K562 (cell line): ENCODE results near the gene DUSP28. TPM values are rescaled to one million over a fixed set of nuclear protein-coding genes. Genes with fewer than 3 reads are reported as not detected.

Experiments used
- ATAC-seq: fragments of 200-7000 bp; cut with Tn5 transposase; 3 replicates; pipeline ENCODE4 v1.9.1; 2020; ENCODE audit warnings: moderate library complexity
- BruUV-seq: library from RNA; stranded (reverse); fragments of 400-500 nt; replicated peaks from 2 replicates; lab custom pipeline; 2021; lab: Mats Ljungman, UMichigan
- CTCF ChIA-PET: fragments of 300-600 bp; formaldehyde crosslinking; extraction: SDS; loops from one replicate; lab custom pipeline; 2021; ENCODE audit warnings: low intra/inter-chr PET ratio; lab: Yijun Ruan, JAX
- POLR2A ChIA-PET: fragments of 300-600, 350-650 bp; sonication (Branson Sonifier 250); formaldehyde crosslinking; extraction: SDS; loops from one replicate; lab custom pipeline; 2021; ENCODE audit warnings: antibody characterized with exemption, inconsistent platforms; lab: Yijun Ruan, JAX
- DNase-seq, 4 experiments: peaks; one replicate each; pipeline versions ENCODE4 v3.0.0 to v3.0.0-alpha.2; 2011 to 2018; ENCODE audit warnings: low spot score in 3 of 4, mixed read lengths in 3 of 4; ENCODE audit errors: extremely low read depth in 1 of 4
- FAIRE-seq: peaks from 2 replicates; lab custom pipeline; 2011; peaks lifted over from hg19 to GRCh38; lab: Jason Lieb, UNC
- H2AFZ ChIP-seq: 2 replicates; pipeline ENCODE4 v1.6.0; 2011; ENCODE audit warnings: low read depth, low read length, control low read depth, inconsistent platforms
- H3K27ac ChIP-seq: fragments of 200-600 bp; 3 replicates; pipeline ENCODE4 v1.8.0; 2011; ENCODE audit warnings: low read depth, mild to moderate bottlenecking, control low read depth, inconsistent platforms, low read length, moderate library complexity, mixed read lengths; ENCODE audit errors: extremely low read depth
- H3K27me3 ChIP-seq, 2 experiments: fragments of 300-600 bp in 1 of 2; 2 replicates in 1 of 2; 3 replicates in 1 of 2; pipeline versions ENCODE4 v1.6.0 to v1.8.0; 2011; ENCODE audit warnings: inconsistent platforms in 2 of 2, low read length in 2 of 2, mild to moderate bottlenecking in 1 of 2, mixed read lengths in 1 of 2, moderate library complexity in 1 of 2; ENCODE audit not compliant: control insufficient read depth in 2 of 2, insufficient read depth in 2 of 2
- H3K36me3 ChIP-seq: fragments of 300-600 bp; 3 replicates; pipeline ENCODE4 v1.8.0; 2011; ENCODE audit warnings: mild to moderate bottlenecking, low read length, inconsistent platforms; ENCODE audit not compliant: control insufficient read depth, insufficient read depth
- H3K4me1 ChIP-seq, 2 experiments: fragments of 200-600 bp in 1 of 2; replicated peaks in 1 of 2; 2 replicates in 1 of 2; 3 replicates in 1 of 2; pipeline versions ENCODE4 v1.5.1 to v1.8.0; 2011; ENCODE audit warnings: inconsistent platforms in 2 of 2, low read length in 2 of 2, mild to moderate bottlenecking in 1 of 2, mixed read lengths in 1 of 2, moderate library complexity in 1 of 2; ENCODE audit not compliant: control insufficient read depth in 2 of 2, insufficient read depth in 2 of 2
- H3K4me2 ChIP-seq: 2 replicates; pipeline ENCODE4 v1.6.1; 2011; ENCODE audit warnings: low read length, control low read depth, inconsistent platforms, mixed read lengths; ENCODE audit not compliant: insufficient read depth
- H3K4me3 ChIP-seq: fragments of 200-600 bp; sonication (generic), shearing (Covaris generic); 2 replicates; pipeline ENCODE4 v1.5.1; 2016; ENCODE audit warnings: control low read depth, inconsistent platforms
- H3K79me2 ChIP-seq: fragments of 200-600 bp; 3 replicates; pipeline ENCODE4 v1.8.0; 2011; ENCODE audit warnings: low read length, inconsistent platforms; ENCODE audit not compliant: control insufficient read depth, insufficient read depth
- H3K9ac ChIP-seq, 2 experiments: 2 replicates each; pipeline versions ENCODE4 v1.6.0 to v1.6.1; 2011; ENCODE audit warnings: low read depth in 2 of 2, low read length in 2 of 2, control low read depth in 1 of 2, inconsistent platforms in 1 of 2, mild to moderate bottlenecking in 1 of 2, mixed read lengths in 1 of 2; ENCODE audit not compliant: insufficient read depth in 1 of 2
- H3K9me1 ChIP-seq: one replicate; pipeline ENCODE4 v1.6.0; 2011; ENCODE audit warnings: inconsistent platforms, mild to moderate bottlenecking, low read length, moderate library complexity; ENCODE audit not compliant: control insufficient read depth, insufficient read depth
- H3K9me3 ChIP-seq: replicated peaks from 2 replicates; pipeline ENCODE4 v1.5.1; 2011; ENCODE audit warnings: low read depth, low read length, inconsistent platforms; ENCODE audit not compliant: control insufficient read depth, insufficient read depth
- H4K20me1 ChIP-seq: replicated peaks from 2 replicates; pipeline ENCODE4 v1.6.1; 2011; ENCODE audit warnings: low read length, inconsistent platforms, mixed read lengths; ENCODE audit not compliant: control insufficient read depth, insufficient read depth
- RBFOX2 ChIP-seq: fragments of 200-400 bp; formaldehyde crosslinking; IDR thresholded peaks from 2 replicates; pipeline ENCODE4 v1.6.1; 2017; ENCODE audit warnings: low read depth, mild to moderate bottlenecking, low read length, moderate library complexity
- WGBS: fragments of 100-300 bp; shearing (Covaris generic); methylation state at CpG from one replicate; pipeline ENCODE4 v1.1.6; 2016; ENCODE audit warnings: low coverage, mixed read lengths; ENCODE audit not compliant: insufficient coverage; ENCODE audit errors: missing lambda C conversion rate; 5-methylcytosine and 5-hydroxymethylcytosine counted together
- in situ Hi-C: fragments of 300-500 bp; cut with MboI; formaldehyde crosslinking; loops from 4 replicates; pipeline ENCODE4 v1.15.0; 2018; ENCODE audit warnings: inconsistent platforms, mixed read lengths
- intact Hi-C: fragments of 100-400 bp; cut with micrococcal nuclease; formaldehyde crosslinking; loops from 2 replicates; pipeline ENCODE4 v1.14.2; 2022
- polyA plus RNA-seq, 8 experiments: library from polyadenylated mRNA; depleted of rRNA in 4 of 8; stranded (reverse) in 5 of 8; unstranded in 3 of 8; fragments of >200 nt; fragmentation: Nextera tagmentation in 2 of 8; fragmentation: Illumina TruSeq in 1 of 8; extraction: Ambion mirVana in 2 of 8; extraction: Trizol in 1 of 8; gene quantifications; 2 replicates each; pipeline versions ENCODE4 v1.2.1 to v1.2.3, GENCODE V29; 2011 to 2014; ENCODE audit warnings: inconsistent platforms in 1 of 8, missing spikeins in 1 of 8
- total RNA-seq, 7 experiments: library from RNA; depleted of rRNA in 6 of 7; stranded (reverse); fragments of >200 nt in 6 of 7; fragmentation: Illumina TruSeq in 2 of 7; extraction: Trizol in 2 of 7; gene quantifications; 2 replicates each; pipeline versions ENCODE4 v1.2.1 to v1.2.3, GENCODE V29; 2011 to 2021; ENCODE audit warnings: low replicate concordance in 1 of 7
- TF ChIP-seq, protein P1 (sequence below): fragments of 250-450 bp; sonication (Bioruptor Pico); IDR thresholded peaks from 2 replicates; pipeline ENCODE4 v1.4.0; 2020

The DUSP28 gene
- total and polyA plus RNA-seq, 9 of the 15 experiments (the other 6 are each of a cell fraction or from before 2014, with no cell fraction given): 2.8 to 8.1 (median 4.2) TPM

DNA sequence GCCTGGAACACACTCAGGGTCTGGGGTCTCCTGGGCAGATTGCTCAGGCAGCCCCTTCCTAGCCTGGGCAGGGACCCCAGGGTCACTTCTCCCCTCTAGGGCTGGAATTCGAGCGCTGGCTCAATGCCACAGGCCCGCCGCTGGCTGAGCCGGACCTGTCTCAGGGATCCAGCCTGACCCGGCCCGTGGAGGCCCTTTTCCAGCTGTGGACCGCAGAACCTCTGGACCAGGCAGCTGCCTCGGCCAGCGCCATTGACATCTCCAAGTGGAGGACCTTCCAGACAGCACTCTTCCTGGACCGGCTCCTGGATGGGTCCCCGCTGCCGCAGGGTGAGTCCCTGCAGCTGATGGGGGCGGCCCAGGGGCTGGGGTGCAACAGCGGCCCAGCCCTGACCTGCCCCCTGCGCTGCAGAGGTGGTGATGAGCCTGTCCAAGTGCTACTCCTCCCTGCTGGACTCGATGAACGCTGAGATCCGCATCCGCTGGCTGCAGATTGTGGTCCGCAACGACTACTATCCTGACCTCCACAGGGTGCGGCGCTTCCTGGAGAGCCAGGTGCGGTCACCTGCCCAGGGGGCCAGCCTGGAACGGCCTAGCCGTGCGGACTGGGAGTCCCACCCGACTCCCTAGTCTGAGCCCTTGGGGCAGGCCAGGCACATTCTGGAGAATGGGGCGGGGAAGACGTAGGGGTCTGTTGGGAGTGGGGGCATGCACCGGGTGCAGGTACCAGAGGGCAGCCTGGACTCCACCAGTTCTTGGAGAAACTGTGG, 16.5 kb downstream of the DUSP28 start:
- DNase-seq (no peak), FAIRE-seq (no peak), ATAC-seq (no peak)
- Histone ChIP-seq H3K36me3 (peaks cover 37% of the 10 kb centered on the region; the same call in 2 of the 3 replicates), H2AFZ (no peak overlapping the region), H3K79me2 (peaks cover 10% of the 10 kb centered on the region), H4K20me1 (no peaks in the 10 kb centered on the region; the same call in 1 of the 2 replicates), H3K27me3 (no peaks in the 10 kb centered on the region), H3K4me2 (no peak overlapping the region), H3K27ac (no peak overlapping the region), H3K9ac (no peak overlapping the region; a peak in 1 of 4 replicates), H3K4me1 (peaks cover 18 to 43% of the 10 kb centered on the region in 2 experiments), H3K9me3 (no peaks in the 10 kb centered on the region), H3K4me3 (no peak overlapping the region), H3K9me1 (peaks cover 8% of the 10 kb centered on the region)
- TF ChIP-seq, protein P1, sequence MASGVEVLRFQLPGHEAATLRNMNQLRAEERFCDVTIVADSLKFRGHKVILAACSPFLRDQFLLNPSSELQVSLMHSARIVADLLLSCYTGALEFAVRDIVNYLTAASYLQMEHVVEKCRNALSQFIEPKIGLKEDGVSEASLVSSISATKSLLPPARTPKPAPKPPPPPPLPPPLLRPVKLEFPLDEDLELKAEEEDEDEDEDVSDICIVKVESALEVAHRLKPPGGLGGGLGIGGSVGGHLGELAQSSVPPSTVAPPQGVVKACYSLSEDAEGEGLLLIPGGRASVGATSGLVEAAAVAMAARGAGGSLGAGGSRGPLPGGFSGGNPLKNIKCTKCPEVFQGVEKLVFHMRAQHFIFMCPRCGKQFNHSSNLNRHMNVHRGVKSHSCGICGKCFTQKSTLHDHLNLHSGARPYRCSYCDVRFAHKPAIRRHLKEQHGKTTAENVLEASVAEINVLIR (CRISPR knock-in tag): no peak
- TF ChIP-seq RBFOX2: peak; percentile 27
- ChIA-PET CTCF (no interaction called here), POLR2A (interaction anchor here (0.6 to 0.7 kb wide), 2 partner anchors 11 to 114 kb away, joined by 3 read pairs; no protein-coding TSS in a partner anchor)
- intact Hi-C loops (no loop called here), in situ Hi-C loops (no loop called here)
- 89% methylated on average over 16 of the region's 32 CpGs for WGBS
- no TSS peak for BruUV-seq
